Endodermal cell (in vitro differentiated cells): ENCODE measurements around the gene ZYX. TPM values are rescaled to one million over a fixed set of nuclear protein-coding genes. Genes with fewer than 3 reads are reported as not detected.

Experiments
- DNase-seq: peaks from one replicate; pipeline ENCODE4 v3.0.0-alpha.2; 2017
- H3K27ac ChIP-seq: 2 replicates; pipeline ENCODE4 v1.5.1; 2013; ENCODE audit warnings: mild to moderate bottlenecking, low read depth, low read length, moderate library complexity
- H3K27me3 ChIP-seq: 2 replicates; pipeline ENCODE4 v1.6.1; 2013; ENCODE audit warnings: mild to moderate bottlenecking, low read length, moderate library complexity; ENCODE audit not compliant: insufficient read depth, control insufficient read depth, poor library complexity, severe bottlenecking
- H3K36me3 ChIP-seq: 2 replicates; pipeline ENCODE4 v1.7.0; 2013; ENCODE audit warnings: mild to moderate bottlenecking, low read length, moderate library complexity; ENCODE audit not compliant: control insufficient read depth, insufficient read depth
- H3K4me1 ChIP-seq: one replicate; pipeline ENCODE4 v1.7.0; 2013; ENCODE audit warnings: low read length; ENCODE audit not compliant: control insufficient read depth, insufficient read depth
- H3K4me3 ChIP-seq: 2 replicates; pipeline ENCODE4 v1.5.1; 2013; ENCODE audit warnings: mild to moderate bottlenecking, low read length, moderate library complexity
- H3K9ac ChIP-seq: 2 replicates; pipeline ENCODE4 v1.6.1; 2013; ENCODE audit warnings: mild to moderate bottlenecking, low read length, moderate library complexity; ENCODE audit not compliant: poor library complexity, severe bottlenecking; ENCODE audit errors: extremely low read depth
- H3K9me3 ChIP-seq: 2 replicates; pipeline ENCODE4 v1.6.1; 2013; ENCODE audit warnings: mild to moderate bottlenecking, low read length, moderate library complexity; ENCODE audit not compliant: control insufficient read depth
- H3K27ac Mint-ChIP-seq: 2 replicates; pipeline ENCODE4 v1.8.0; 2020; ENCODE audit warnings: mixed read lengths
- H3K27me3 Mint-ChIP-seq: 2 replicates; pipeline ENCODE4 v1.8.0; 2021; ENCODE audit warnings: mild to moderate bottlenecking, mixed read lengths; ENCODE audit not compliant: insufficient read depth
- H3K36me3 Mint-ChIP-seq: 2 replicates; pipeline ENCODE4 v1.8.0; 2020; ENCODE audit warnings: low read depth, mixed read lengths
- H3K4me1 Mint-ChIP-seq: 2 replicates; pipeline ENCODE4 v1.8.0; 2020; ENCODE audit warnings: mixed read lengths
- H3K4me3 Mint-ChIP-seq: 2 replicates; pipeline ENCODE4 v1.8.0; 2020; ENCODE audit warnings: mild to moderate bottlenecking, moderate library complexity, mixed read lengths
- H3K9me3 Mint-ChIP-seq: 2 replicates; pipeline ENCODE4 v1.8.0; 2020; ENCODE audit warnings: mild to moderate bottlenecking, mixed read lengths
- WGBS, 2 experiments: methylation state at CpG; one replicate each; pipeline versions ENCODE4 v1.1.5 to v1.1.7; 2013; ENCODE audit warnings: missing lambda C conversion rate in 2 of 2, mixed read lengths in 1 of 2; ENCODE audit not compliant: insufficient coverage in 1 of 2, insufficient read length in 1 of 2; 5-methylcytosine and 5-hydroxymethylcytosine counted together
- total RNA-seq, 2 donors: library from RNA; stranded (reverse); fragmentation: NEBNext Ultra II Directional in 1 of 2; extraction: Animal tissue kit (Norgen Biotek cat#: 25700) in 1 of 2; gene quantifications; 2 replicates in 1 of 2; 3 replicates in 1 of 2; pipeline ENCODE4 v1.2.1, GENCODE V29; 2021
- TF ChIP-seq, protein P1 (sequence below): fragments of 200-600 bp; sonication (generic); conservative IDR thresholded peaks from 2 replicates; pipeline ENCODE4 v1.5.0; 2021; ENCODE audit warnings: antibody characterized with exemption, mild to moderate bottlenecking

ZYX gene
- total RNA-seq, 2 donors from 2014 or later: 127 to 161 TPM

DNA sequence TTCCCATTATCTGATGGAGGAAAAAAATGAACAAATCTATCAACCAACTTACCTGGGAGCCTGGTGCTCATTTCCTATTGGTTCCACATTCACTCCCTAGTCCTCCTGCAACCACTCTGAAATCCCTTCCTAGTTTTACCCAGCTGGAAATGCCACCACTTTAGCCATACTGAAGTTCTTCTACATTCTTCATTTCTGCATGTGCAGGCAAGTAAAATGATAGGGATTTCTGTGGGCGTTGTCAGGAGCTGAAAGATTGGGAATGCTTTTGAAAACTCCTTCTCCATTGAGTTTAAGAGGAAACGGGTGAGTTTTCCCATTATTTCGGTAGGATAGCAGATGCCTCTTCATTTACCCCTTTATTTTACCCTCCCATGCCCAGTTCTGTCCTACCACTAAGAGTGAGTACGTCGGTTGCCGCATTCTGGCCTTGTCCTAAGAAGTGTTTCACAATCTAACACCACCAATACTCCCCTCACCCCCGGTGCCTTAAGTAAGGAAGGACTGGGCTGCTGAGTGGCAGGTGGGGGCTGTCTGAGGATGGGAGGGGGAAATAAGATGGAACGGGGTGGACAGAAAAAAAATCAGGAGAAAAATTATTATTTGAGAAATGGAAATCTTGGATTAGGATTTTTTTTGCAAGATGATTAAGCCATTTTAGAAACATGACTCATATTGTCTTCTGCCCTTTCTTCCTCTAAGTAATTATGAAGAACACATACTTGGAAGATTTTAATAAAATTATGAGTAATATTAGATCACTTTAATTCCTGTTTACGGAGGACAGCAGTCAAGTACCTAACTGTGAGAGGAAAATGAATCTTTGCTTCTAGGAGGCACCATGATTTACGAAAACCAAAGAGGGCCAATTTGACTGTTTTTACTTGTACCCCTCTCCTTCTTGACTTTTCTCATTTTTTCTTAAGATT lies 48.9 kb downstream of the ZYX start:
- H3K4me3 ChIP-seq: no peak overlapping the region
- 92 to 93% methylated on average over 3 to 10 of the region's 10 CpGs for WGBS, 2 experiments
- no peaks in the 10 kb centered on the region for H3K4me1 ChIP-seq
- no peak overlapping the region for H3K4me3 Mint-ChIP-seq
- TF ChIP-seq, protein P1, sequence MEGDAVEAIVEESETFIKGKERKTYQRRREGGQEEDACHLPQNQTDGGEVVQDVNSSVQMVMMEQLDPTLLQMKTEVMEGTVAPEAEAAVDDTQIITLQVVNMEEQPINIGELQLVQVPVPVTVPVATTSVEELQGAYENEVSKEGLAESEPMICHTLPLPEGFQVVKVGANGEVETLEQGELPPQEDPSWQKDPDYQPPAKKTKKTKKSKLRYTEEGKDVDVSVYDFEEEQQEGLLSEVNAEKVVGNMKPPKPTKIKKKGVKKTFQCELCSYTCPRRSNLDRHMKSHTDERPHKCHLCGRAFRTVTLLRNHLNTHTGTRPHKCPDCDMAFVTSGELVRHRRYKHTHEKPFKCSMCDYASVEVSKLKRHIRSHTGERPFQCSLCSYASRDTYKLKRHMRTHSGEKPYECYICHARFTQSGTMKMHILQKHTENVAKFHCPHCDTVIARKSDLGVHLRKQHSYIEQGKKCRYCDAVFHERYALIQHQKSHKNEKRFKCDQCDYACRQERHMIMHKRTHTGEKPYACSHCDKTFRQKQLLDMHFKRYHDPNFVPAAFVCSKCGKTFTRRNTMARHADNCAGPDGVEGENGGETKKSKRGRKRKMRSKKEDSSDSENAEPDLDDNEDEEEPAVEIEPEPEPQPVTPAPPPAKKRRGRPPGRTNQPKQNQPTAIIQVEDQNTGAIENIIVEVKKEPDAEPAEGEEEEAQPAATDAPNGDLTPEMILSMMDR: no peak
- H3K27ac Mint-ChIP-seq: no peak overlapping the region
- no peak for DNase-seq
- H3K4me1 Mint-ChIP-seq: no peaks in the 10 kb centered on the region
- no peaks in the 10 kb centered on the region for H3K27me3 ChIP-seq
- no peaks in the 10 kb centered on the region for H3K9me3 ChIP-seq
- no peaks in the 10 kb centered on the region for H3K36me3 Mint-ChIP-seq
- peaks cover under 1% of the 10 kb centered on the region for H3K9me3 Mint-ChIP-seq
- no peak overlapping the region for H3K9ac ChIP-seq
- H3K27me3 Mint-ChIP-seq: no peaks in the 10 kb centered on the region
- no peak overlapping the region for H3K27ac ChIP-seq
- no peaks in the 10 kb centered on the region for H3K36me3 ChIP-seq

GRCh38 chr7:143431109-143431508 lies 50.0 kb downstream of the ZYX start:
- DNase-seq: no peak

GRCh38 chr7:143433759-143434158 lies 52.6 kb downstream of the ZYX start:
- Mint-ChIP-seq H3K27ac (no peak overlapping the region), H3K27me3 (no peaks in the 10 kb centered on the region), H3K36me3 (no peaks in the 10 kb centered on the region), H3K9me3 (no peaks in the 10 kb centered on the region), H3K4me1 (peaks cover 12% of the 10 kb centered on the region), H3K4me3 (no peak overlapping the region)
- no peaks in the 10 kb centered on the region for H3K27me3 ChIP-seq
- H3K4me1 ChIP-seq: no peaks in the 10 kb centered on the region
- H3K9me3 ChIP-seq: no peaks in the 10 kb centered on the region
- H3K9ac ChIP-seq: no peak overlapping the region
- TF ChIP-seq, protein P1: no peak
- WGBS, 2 experiments: 86% methylated on average over 3 of the region's 4 CpGs; no CpG with 5 or more reads in 1 of the 2 experiments
- no peak for DNase-seq
- no peak overlapping the region for H3K27ac ChIP-seq
- H3K36me3 ChIP-seq: no peaks in the 10 kb centered on the region
- no peak overlapping the region for H3K4me3 ChIP-seq

More at GRCh38 chr7:143431109-143431508, 50.0 kb downstream of the ZYX start:
- no peak overlapping the region for H3K4me3 ChIP-seq
- H3K4me1 ChIP-seq: no peaks in the 10 kb centered on the region
- no peaks in the 10 kb centered on the region for H3K36me3 ChIP-seq
- Mint-ChIP-seq H3K36me3 (no peaks in the 10 kb centered on the region), H3K27me3 (no peaks in the 10 kb centered on the region), H3K4me3 (no peak overlapping the region), H3K9me3 (no peaks in the 10 kb centered on the region), H3K4me1 (peaks cover under 1% of the 10 kb centered on the region), H3K27ac (no peak overlapping the region)
- TF ChIP-seq, protein P1: no peak
- H3K27me3 ChIP-seq: no peaks in the 10 kb centered on the region
- H3K9me3 ChIP-seq: no peaks in the 10 kb centered on the region
- 67 to 80% methylated on average over 2 of the region's 2 CpGs for WGBS, 2 experiments
- H3K9ac ChIP-seq: no peak overlapping the region
- no peak overlapping the region for H3K27ac ChIP-seq
